Hematopoietic multipotent progenitor cell treated with erythropoietin and hydrocortisone succinate and interleukin-3 and kit ligand, for 6 days (in vitro differentiated cells): ENCODE measurements around the gene P3H3.
A peak's percentile ranks its signal among the peaks of the same experiment; 100 is the strongest.
"Not testable (repeated sequence)": the region's sequence is repeated elsewhere in the genome, so short reads cannot be mapped to it uniquely, and the experiment has no call there.

Source experiments
- DNase-seq: peaks from one replicate; pipeline ENCODE4 v3.0.0-alpha.2; 2015

P3H3 gene

GRCh38 chr12:6868211-6869048, 40.2 kb downstream of the P3H3 start:
- peak; percentile 57 for DNase-seq

DNA sequence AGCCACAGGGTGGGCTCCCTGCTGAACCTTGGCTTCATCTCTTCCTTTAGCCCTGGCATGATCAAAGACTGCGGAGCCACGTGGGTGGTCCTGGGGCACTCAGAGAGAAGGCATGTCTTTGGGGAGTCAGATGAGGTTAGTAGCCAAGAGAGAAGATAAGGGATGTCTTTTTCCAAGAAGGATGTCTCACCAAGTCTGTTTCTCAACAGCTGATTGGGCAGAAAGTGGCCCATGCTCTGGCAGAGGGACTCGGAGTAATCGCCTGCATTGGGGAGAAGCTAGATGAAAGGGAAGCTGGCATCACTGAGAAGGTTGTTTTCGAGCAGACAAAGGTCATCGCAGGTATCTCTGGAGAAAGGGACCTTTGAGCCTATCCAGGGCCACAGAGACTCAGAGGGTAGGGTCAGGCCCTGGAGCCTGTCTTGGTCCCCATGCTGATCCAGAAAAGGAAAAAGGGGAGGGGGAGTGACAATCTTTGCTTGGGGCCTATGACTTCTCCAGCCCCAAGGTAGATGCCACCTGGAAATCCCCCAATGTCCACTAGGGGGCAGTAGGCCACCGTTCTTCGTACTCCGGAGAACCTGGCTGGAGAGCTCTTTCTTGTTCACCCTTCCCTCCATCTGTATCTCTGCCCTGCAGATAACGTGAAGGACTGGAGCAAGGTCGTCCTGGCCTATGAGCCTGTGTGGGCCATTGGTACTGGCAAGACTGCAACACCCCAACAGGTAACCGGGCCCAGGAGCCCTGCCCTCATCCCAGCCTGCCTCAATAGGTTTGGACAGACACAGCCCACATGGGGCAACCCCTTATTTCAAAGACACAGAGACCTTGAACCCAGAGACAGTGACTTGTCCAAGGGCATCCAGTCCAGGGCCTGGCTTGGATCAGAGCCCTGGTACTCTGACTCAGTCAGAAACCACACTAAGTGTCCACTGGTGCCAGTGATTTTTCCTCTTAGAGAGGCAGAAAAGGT, 41.1 kb downstream of the P3H3 start:
- DNase-seq: peak; percentile 92

DNA sequence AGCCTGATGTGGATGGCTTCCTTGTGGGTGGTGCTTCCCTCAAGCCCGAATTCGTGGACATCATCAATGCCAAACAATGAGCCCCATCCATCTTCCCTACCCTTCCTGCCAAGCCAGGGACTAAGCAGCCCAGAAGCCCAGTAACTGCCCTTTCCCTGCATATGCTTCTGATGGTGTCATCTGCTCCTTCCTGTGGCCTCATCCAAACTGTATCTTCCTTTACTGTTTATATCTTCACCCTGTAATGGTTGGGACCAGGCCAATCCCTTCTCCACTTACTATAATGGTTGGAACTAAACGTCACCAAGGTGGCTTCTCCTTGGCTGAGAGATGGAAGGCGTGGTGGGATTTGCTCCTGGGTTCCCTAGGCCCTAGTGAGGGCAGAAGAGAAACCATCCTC, 42.1 kb downstream of the P3H3 start:
- not testable (repeated sequence) for DNase-seq

DNA sequence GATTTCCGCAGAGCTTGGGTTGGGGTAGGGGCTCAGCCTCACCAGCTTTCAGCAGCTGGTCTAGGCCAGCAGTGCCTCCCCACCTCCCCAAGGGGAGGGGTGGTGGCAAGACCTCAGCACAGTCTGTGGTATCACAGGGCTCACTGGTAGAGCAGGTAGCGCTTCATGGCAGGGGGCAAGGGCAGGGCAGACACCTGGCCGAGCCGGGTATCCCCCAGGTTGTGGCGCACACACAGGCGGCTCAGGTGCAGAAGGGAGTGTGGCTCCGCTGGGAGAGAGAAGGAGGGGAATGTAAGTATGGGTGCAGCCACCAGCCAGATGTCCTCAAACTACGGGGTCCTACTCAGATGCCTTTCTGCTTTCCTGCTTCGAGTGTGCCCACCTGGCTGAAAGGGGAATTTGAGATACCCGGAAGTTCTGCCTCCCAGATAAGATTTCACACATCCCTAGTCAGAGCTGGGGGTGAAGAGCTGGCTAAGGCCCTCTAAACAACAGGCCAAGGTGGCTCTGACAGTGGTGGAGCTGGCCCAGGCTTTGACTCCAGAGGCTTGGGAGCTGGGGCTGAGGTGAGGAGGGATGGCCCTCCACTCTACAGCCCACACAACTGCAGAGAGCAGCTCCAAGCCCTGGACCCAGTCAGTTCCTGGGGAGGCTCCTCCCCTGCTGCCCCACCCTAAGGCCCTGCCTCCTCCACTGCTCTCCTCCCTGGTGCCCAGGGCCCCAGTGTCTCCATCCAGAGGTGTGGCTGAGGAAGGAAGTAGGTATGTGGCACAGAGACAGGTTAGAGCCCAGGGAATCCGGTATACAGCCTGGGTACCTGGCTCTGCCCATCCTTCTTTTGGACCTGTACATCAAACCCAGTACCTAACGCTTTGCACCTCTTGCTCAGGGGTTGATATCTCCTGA, 43.1 kb downstream of the P3H3 start:
- peak; percentile 81 for DNase-seq

DNA sequence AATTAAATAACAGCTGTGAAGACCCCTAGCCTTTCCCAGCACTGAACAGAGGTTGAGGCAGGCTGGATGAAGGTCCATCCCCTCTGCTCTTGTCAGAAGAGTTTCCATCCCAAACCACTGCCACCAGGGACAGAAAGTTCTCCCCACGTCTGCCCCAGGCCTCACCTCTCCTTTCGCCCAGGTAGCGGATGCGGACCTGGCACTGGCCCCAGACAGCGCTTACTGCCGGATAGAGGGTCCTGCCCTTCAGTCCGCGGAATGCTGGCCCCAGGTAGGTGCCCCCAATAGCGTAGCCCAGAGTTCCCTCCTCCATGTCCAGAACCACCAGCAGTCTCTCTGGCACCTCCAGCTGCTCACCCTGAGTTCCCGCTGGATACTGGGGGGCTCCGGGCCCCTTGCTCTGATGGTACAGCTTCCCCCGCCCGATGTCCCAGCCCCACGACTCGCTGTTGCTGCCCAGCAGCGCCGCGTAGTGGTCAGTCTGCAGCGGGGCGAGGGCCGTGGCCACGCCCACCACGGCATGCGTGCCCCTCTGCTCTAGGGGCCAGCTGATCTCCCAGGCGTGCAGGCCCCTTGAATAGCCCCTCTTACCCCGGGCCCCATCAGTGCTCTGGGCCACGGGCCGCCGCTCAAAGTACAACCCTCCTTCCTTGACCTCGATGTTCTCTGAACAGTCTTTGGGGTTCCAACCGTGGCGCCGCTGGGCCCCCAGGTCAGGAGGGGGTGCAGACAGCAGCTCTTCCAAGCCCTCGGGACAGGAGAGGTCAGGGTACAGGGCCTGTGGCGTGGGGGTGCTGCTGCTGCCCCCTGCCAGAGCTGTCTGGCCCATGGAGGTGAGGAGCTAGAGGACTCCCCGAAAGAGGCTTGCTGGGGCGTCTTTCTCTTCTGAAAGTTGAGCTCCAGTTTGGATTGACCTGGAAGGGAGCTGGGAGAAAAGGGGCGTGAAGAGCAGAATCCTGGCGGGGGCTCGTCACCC, 44.2 kb downstream of the P3H3 start:
- DNase-seq: peak; percentile 89

DNA sequence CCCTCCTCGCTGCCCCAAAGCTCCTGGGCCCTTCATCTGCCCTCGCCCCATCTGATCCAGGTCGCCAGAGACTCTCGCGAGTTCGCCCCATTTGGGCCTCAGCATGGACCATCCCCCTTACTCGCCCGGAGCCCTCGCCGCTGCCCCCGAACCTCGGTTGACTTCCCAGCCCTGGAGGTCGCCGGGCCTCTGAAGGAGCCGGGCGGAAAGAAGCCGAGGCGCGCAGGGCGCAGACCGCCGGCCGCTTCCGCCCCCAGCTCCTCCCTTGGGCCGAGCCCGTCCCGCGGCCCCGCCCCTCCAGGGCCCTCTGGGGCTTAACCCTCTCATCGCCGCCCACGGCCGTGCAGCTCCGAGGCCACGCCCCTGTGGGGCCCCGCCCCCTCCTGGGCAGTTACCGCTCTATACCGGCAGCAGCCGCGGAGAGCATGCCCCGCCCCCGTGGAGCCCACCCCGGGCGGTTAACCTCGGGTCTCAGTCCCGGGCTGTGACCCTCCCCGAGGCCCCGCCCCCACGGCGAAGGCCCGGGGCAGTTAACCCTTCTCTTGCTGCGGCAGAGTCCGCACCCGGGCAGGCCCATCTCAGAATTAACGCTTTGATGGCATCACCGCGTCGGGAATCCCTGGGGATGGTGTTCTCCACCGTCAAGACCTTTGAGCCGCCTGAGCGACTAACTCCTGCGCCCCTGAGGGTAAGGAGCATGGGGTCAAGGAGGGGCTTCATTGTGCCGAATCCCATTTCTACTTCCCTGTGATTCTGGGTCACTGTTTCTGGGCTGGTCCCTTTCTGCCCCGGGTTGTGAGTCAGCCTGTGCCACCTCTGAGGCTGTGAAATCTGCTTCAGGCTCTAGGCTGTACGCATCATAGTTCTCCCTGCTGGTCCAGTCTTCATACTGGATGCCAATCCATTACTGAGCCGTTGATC, 45.1 kb downstream of the P3H3 start, which contains the start of gene SPSB2:
Gene SPSB2, minus strand, starts transcription at position 210 of the 921 bp plus-strand sequence. CDS start 402 bp downstream, outside the sequence.
- DNase-seq: peak; percentile 98

- DNase-seq: not testable (repeated sequence)
These were observed 45.8 kb downstream of the P3H3 start for GRCh38 chr12:6874015-6874368.

DNA sequence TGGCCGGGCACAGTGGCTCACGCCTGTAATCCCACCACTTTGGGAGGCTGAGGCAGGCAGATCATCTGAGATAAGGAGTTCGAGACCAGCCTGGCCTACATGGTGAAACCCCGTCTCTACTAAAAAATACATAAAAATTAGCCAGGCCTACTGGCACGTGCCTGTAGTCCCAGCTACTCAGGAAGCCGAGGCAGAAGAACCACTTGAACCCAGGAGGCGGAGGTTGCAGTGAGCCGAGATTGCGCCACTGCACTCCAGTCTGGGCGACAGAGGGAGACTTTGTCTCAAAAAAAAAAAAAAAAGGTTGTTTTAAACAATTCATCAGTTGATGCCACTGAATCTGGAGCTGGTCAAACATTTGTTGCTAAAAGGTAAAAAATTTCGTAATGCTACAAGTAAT, 51.6 kb downstream of the P3H3 start:
- DNase-seq: not testable (repeated sequence)

- no peak for DNase-seq
These were observed 55.0 kb downstream of the P3H3 start for GRCh38 chr12:6883252-6883651.

DNA sequence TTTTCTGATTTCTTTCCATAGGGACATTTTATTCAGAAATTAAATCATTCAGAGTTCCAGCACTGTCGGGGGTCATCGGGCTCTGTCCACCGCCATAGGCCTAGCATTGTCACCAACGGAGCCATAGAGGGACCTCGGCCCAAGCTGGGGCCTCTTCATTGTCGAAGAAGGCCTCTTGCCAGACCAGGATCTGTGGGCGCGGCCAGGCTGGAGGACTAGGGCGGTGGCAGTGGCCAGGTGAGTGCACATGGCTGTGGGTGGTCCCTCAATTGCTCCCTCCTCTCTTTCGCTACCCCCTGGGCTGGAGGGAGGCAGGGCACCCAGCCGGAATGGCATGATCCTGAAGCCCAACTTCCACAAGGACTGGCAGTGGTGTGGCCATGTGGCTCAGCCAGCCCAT, 55.5 kb downstream of the P3H3 start:
- DNase-seq: no peak

- DNase-seq: no peak
These were observed 56.3 kb downstream of the P3H3 start for GRCh38 chr12:6884539-6884938.

DNA sequence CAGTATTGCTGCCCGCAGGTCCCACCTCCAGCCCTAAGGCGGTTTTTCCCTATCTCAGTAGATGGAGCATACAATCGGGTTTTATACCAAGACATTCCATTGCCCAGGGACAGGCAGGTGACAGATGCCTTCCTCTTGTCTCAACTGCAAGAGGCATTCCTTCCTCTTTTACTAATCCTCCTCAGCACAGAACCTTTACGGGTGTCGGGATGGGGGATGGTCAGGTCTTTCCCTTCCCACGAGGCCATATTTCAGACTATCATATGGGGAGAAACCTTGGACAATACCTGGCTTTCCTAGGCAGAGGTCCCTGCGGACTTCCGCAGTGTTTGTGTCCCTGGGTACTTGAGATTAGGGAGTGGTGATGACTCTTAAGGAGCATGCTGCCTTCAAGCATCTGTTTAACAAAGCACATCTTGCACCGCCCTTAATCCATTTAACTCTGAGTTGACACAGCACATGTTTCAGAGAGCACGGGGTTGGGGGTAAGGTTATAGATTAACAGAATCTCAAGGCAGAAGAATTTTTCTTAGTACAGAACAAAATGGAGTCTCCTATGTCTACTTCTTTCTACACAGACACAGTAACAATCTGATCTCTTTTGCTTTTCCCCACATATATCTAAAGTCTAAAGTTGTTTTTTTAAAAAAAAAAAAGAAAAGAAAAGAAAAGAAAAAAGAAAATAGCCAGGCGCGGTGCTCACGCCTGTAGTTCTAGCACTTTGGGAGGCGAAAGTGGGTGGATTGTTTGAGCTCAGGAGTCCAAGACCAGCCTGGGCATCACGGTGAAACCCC, 58.2 kb downstream of the P3H3 start:
- DNase-seq: not testable (repeated sequence)

DNA sequence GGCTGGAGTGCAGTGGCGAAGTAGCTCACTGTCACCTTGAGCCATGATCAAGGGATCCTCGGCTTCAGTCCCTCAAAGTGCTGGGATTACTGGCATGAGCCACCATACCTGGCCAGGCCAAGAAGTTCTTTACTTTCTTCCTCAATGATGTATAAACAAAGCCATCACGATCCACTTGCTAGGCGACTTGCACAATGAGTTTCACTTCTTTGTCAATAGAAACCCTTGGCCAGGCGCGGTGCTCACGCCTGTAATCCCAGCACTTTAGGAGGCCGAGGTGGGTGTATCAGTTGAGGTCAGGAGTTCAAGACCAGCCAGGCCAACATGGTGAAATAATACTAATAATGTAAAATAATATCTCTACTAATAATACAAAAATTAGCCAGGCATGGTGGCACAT, 59.3 kb downstream of the P3H3 start:
- DNase-seq: no peak

DNA sequence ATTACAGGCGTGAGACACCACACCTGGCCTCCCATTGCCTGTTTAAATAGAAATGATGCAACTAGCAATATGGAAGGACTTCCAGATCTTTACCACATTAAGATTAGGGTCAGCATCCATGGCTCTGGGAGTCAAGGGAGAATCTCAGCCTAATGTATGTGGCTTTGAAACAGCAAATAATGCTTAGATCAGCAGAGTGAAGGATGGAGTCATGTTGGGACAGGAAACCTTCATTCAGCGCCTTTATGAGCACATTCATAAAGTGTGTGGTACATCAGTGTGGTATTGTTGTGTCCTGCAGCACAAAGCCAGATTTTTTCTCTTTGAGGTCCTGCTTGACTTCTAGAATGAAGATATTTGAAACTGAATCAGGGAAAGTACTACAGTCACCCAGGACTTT, 60.2 kb downstream of the P3H3 start:
- DNase-seq: no peak

DNA sequence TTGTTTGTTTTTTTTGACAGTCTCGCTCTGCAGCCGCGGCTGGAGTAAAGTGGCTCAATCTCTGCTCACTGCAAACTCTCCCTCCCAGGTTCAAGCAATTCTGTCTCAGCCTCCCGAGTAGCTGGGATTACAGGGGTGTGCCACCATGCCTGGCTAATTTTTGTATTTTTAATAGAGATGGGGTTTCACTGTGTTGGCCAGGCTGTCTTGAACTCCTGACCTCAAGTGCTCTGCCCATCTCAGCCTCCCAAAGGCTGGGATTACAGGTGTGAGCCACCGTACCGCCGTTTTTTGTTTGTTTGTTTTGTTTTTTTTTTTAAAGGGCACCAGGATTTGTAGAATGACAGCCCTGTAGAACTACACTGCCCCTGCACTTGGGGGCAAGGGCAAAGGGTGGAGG, 60.6 kb downstream of the P3H3 start:
- DNase-seq: not testable (repeated sequence)
